ENCODE measurements around the gene PDZD8. TPM values are rescaled to one million over a fixed set of nuclear protein-coding genes. Genes with fewer than 3 reads are reported as not detected.

Gene PDZD8, protein sequence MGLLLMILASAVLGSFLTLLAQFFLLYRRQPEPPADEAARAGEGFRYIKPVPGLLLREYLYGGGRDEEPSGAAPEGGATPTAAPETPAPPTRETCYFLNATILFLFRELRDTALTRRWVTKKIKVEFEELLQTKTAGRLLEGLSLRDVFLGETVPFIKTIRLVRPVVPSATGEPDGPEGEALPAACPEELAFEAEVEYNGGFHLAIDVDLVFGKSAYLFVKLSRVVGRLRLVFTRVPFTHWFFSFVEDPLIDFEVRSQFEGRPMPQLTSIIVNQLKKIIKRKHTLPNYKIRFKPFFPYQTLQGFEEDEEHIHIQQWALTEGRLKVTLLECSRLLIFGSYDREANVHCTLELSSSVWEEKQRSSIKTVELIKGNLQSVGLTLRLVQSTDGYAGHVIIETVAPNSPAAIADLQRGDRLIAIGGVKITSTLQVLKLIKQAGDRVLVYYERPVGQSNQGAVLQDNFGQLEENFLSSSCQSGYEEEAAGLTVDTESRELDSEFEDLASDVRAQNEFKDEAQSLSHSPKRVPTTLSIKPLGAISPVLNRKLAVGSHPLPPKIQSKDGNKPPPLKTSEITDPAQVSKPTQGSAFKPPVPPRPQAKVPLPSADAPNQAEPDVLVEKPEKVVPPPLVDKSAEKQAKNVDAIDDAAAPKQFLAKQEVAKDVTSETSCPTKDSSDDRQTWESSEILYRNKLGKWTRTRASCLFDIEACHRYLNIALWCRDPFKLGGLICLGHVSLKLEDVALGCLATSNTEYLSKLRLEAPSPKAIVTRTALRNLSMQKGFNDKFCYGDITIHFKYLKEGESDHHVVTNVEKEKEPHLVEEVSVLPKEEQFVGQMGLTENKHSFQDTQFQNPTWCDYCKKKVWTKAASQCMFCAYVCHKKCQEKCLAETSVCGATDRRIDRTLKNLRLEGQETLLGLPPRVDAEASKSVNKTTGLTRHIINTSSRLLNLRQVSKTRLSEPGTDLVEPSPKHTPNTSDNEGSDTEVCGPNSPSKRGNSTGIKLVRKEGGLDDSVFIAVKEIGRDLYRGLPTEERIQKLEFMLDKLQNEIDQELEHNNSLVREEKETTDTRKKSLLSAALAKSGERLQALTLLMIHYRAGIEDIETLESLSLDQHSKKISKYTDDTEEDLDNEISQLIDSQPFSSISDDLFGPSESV
- polyA plus RNA-seq (2011; rRNA removed) (76.1 and 76.7 TPM in 2 replicates), polyA plus RNA-seq (2017; fragmentation: RNase III; extraction: RNeasy Plus Mini Kit Qiagen cat#74134 plus additional on column Dnase treatment) (24.7 to 27.4 TPM (median 27.3 TPM) in 3 replicates), polyA minus RNA-seq (2011; rRNA and poly(A)+ RNA removed) (90.9 and 93.1 TPM in 2 replicates)
- 10.0 and 11.2 TPM in 2 replicates for polyA plus RNA-seq (2012; cell fraction: cytosol; rRNA removed)
- 4.0 and 4.3 TPM in 2 replicates for polyA plus RNA-seq (2012; cell fraction: nucleus; rRNA removed)

DNA sequence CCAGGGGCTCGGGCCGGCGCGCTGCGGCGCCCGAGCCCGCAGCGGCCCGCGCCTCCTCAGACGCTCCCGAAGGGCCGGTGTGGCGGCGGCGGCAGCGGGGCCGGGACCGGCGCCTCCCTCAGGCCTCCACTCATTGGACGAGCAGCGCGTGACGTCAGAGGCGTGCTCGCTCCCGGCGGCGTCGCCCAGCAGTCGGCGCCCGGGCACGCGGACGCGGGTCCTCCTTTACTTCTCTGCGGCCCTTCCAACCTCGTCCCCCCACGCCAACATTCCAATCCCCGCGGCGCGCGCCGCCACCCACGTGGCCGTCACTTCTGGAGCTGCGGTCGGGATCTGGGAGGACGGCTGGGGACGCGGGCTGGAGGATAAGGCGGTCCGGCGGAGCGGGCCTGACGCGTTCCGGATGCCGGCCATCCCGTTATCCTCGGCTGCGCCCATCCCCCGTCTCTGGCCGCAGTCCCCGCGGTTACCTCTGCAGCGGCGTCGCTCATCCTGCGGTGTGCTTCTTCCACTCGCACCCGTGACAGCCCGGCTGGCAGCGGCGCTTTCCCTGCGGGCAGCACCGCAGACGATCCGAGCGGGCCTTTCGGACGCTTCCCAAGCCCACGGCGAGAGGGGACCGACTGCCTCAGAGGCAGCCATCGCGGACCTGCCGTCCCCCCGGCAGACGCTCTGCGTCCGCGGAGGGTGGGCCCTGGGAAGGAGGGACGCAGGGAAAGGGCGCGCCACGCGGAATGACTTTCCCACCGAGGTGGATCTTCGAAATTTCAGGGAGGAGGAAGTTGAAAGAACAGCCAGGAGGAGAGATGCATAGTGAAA, at the start of gene PDZD8:
Gene PDZD8 (minus strand): TSS at position 81 of the 819 bp plus-strand sequence. CDS start 213 bp downstream, outside the sequence.
- peak within 1 kb of the TSS; percentile 96 for H3K27ac ChIP-seq

More for the DNA sequence above, at the start of gene PDZD8:
- H3K9me3 ChIP-seq, result no peaks in the 10 kb centered on the region; the same call in 2 of the 3 replicates
- TF ChIP-seq TP53 (CRISPR knock-in tag; IDR thresholded peaks at IDR 0.05) (no peak), RNF2 (IDR thresholded peaks at IDR 0.05; ENCODE audit: borderline replicate concordance, low read depth) (no peak), GATA3 (IDR thresholded peaks at IDR 0.05; ENCODE audit: borderline replicate concordance) (no peak; the same call in 1 of the 2 replicates), USF2 (IDR thresholded peaks at IDR 0.05) (peak; percentile 58), ESRRA (IDR thresholded peaks at IDR 0.05; ENCODE audit: borderline replicate concordance, low read length) (no peak), JUN (IDR thresholded peaks at IDR 0.05) (peak; percentile 14 to 88; a peak in 4 of 5 replicates), RFX5 (IDR thresholded peaks at IDR 0.05) (peak; percentile 75), ELK1 (IDR thresholded peaks at IDR 0.05; ENCODE audit: low read depth, low read length) (no peak), CHD4 (IDR thresholded peaks at IDR 0.05; ENCODE audit: borderline replicate concordance) (no peak), MYC (IDR thresholded peaks at IDR 0.05; ENCODE audit: borderline replicate concordance, low read length) (peak; percentile 61; the same call in 1 of the 2 replicates), FOXS1 (CRISPR knock-in tag; IDR thresholded peaks at IDR 0.05) (no peak), POLR2A (IDR thresholded peaks at IDR 0.05; ENCODE audit: low read length) (peak; percentile 66), PHF8 (IDR thresholded peaks at IDR 0.05; ENCODE audit: borderline replicate concordance, low read depth) (0 out of 2 replicates have a peak, but pooled peaks have one; percentile 55), CBX2 (IDR thresholded peaks at IDR 0.05; ENCODE audit: borderline replicate concordance, low read depth) (no peak)
- TF ChIP-seq, protein P1, sequence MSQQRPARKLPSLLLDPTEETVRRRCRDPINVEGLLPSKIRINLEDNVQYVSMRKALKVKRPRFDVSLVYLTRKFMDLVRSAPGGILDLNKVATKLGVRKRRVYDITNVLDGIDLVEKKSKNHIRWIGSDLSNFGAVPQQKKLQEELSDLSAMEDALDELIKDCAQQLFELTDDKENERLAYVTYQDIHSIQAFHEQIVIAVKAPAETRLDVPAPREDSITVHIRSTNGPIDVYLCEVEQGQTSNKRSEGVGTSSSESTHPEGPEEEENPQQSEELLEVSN (IDR thresholded peaks at IDR 0.05; ENCODE audit: borderline replicate concordance, low read depth), result peak; percentile 68
- TF ChIP-seq, protein P2, sequence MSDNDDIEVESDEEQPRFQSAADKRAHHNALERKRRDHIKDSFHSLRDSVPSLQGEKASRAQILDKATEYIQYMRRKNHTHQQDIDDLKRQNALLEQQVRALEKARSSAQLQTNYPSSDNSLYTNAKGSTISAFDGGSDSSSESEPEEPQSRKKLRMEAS (IDR thresholded peaks at IDR 0.05), result peak; percentile 91
- TF ChIP-seq, protein P3, sequence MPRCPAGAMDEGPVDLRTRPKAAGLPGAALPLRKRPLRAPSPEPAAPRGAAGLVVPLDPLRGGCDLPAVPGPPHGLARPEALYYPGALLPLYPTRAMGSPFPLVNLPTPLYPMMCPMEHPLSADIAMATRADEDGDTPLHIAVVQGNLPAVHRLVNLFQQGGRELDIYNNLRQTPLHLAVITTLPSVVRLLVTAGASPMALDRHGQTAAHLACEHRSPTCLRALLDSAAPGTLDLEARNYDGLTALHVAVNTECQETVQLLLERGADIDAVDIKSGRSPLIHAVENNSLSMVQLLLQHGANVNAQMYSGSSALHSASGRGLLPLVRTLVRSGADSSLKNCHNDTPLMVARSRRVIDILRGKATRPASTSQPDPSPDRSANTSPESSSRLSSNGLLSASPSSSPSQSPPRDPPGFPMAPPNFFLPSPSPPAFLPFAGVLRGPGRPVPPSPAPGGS (IDR thresholded peaks at IDR 0.05), result peak; percentile 85; the same call in 2 of the 3 replicates
- TF ChIP-seq, protein P4, sequence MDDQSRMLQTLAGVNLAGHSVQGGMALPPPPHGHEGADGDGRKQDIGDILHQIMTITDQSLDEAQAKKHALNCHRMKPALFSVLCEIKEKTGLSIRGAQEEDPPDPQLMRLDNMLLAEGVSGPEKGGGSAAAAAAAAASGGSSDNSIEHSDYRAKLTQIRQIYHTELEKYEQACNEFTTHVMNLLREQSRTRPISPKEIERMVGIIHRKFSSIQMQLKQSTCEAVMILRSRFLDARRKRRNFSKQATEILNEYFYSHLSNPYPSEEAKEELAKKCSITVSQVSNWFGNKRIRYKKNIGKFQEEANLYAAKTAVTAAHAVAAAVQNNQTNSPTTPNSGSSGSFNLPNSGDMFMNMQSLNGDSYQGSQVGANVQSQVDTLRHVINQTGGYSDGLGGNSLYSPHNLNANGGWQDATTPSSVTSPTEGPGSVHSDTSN (IDR thresholded peaks at IDR 0.05), result peak; percentile 29; the same call in 1 of the 2 replicates
- H3K4me3 ChIP-seq, result peak within 1 kb of the TSS; percentile 97
- ATAC-seq (peak; percentile 80 to 87), DNase-seq (ENCODE audit: low read depth in 1 of 2, low spot score in 1 of 2) (peak; percentile 77 to 93), FAIRE-seq (no peak)
- H3K4me2 ChIP-seq, result peak within 1 kb of the TSS; percentile 92
- WGBS (ENCODE audit: missing lambda C conversion rate), result 0% methylated on average over 26 of the region's 103 CpGs
- ChIA-PET POLR2A (interaction anchor here (1.1 kb wide), 1 partner anchor 15 kb away, joined by 3 read pairs; no protein-coding TSS in a partner anchor), CTCF (interaction anchor here (1.6 kb wide), 1 partner anchor 159 kb away, joined by 5 read pairs; no protein-coding TSS in a partner anchor)
- H3K4me1 ChIP-seq, result peaks cover 17% of the 10 kb centered on the region

All from A549 (cell line).